ENCODE results near the gene HARBI1. TPM values are rescaled to one million over a fixed set of nuclear protein-coding genes. Genes with fewer than 3 reads are reported as not detected.

Gene HARBI1
- total and polyA plus RNA-seq, 9 donors: 1.3 to 4.9 (median 2.5) TPM

DNA sequence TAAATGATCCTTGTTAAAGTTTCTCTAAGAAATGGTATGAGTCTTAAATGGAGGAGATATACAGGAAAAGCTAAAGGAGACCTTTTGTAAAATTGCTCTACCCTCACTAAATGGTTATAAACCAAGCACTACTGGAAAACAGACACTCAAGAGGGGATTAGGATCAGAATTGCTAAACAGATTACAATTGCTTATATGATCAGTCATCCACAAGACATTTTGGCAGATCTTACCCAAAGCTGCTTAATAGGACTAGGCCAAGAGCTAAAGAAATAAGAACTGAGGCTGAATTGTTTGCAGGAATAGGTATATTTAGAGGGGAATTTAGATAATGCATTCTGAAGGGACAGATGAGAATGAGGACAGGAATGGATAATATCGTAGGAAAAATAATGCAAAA lies 9.5 kb downstream of the HARBI1 start:
- intact Hi-C loops (cut with DNase I): no loop called here
- no peaks in the 10 kb centered on the region for H3K27me3 ChIP-seq
- H3K9me3 ChIP-seq: no peaks in the 10 kb centered on the region
- no peaks in the 10 kb centered on the region for H3K4me1 ChIP-seq (ENCODE audit: insufficient read depth)
- H3K27ac ChIP-seq: no peak overlapping the region
- no peak for DNase-seq
- WGBS, 3 donors: 51 to 84% (median 77%) methylated on average over 1 of the region's 1 CpG
- no peak overlapping the region for H3K4me3 ChIP-seq
- H3K36me3 ChIP-seq: no peaks in the 10 kb centered on the region
- no peak for TF ChIP-seq POLR2A (IDR thresholded peaks at IDR 0.05)
- TF ChIP-seq, protein P1, sequence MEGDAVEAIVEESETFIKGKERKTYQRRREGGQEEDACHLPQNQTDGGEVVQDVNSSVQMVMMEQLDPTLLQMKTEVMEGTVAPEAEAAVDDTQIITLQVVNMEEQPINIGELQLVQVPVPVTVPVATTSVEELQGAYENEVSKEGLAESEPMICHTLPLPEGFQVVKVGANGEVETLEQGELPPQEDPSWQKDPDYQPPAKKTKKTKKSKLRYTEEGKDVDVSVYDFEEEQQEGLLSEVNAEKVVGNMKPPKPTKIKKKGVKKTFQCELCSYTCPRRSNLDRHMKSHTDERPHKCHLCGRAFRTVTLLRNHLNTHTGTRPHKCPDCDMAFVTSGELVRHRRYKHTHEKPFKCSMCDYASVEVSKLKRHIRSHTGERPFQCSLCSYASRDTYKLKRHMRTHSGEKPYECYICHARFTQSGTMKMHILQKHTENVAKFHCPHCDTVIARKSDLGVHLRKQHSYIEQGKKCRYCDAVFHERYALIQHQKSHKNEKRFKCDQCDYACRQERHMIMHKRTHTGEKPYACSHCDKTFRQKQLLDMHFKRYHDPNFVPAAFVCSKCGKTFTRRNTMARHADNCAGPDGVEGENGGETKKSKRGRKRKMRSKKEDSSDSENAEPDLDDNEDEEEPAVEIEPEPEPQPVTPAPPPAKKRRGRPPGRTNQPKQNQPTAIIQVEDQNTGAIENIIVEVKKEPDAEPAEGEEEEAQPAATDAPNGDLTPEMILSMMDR (IDR thresholded peaks at IDR 0.05): no peak
- TF ChIP-seq EP300 (IDR thresholded peaks at IDR 0.05): no peak

DNA sequence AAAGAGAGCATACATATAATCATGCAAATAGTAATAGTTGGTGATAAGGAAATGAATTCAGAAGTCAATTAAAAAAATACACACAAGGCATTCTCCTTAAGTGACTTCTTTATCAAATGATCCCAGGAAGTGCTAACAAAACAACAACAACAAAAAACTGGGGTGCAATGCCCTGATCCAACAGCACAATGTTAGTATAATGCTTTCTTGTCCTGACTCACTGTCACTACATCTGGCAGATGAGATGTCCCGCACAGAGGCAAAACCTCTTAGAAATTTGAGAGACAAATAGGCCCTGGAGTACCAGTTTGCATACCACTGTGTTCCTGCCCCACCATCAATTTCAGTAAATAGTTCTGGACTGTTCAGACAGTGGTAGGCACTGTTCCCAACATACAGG lies 12.2 kb downstream of the HARBI1 start:
- no peak overlapping the region for H3K27ac ChIP-seq
- H3K36me3 ChIP-seq: no peaks in the 10 kb centered on the region
- TF ChIP-seq EP300 (IDR thresholded peaks at IDR 0.05) (no peak), POLR2A (IDR thresholded peaks at IDR 0.05) (no peak)
- TF ChIP-seq, protein P1 (IDR thresholded peaks at IDR 0.05): no peak
- H3K4me1 ChIP-seq (ENCODE audit: insufficient read depth): no peaks in the 10 kb centered on the region
- no peak for DNase-seq
- intact Hi-C loops (cut with DNase I): no loop called here
- H3K4me3 ChIP-seq: no peak overlapping the region
- 92 to 97% (median 94%) methylated on average over 1 of the region's 1 CpG for WGBS, 3 donors
- H3K9me3 ChIP-seq: no peaks in the 10 kb centered on the region
- H3K27me3 ChIP-seq: no peaks in the 10 kb centered on the region

DNA sequence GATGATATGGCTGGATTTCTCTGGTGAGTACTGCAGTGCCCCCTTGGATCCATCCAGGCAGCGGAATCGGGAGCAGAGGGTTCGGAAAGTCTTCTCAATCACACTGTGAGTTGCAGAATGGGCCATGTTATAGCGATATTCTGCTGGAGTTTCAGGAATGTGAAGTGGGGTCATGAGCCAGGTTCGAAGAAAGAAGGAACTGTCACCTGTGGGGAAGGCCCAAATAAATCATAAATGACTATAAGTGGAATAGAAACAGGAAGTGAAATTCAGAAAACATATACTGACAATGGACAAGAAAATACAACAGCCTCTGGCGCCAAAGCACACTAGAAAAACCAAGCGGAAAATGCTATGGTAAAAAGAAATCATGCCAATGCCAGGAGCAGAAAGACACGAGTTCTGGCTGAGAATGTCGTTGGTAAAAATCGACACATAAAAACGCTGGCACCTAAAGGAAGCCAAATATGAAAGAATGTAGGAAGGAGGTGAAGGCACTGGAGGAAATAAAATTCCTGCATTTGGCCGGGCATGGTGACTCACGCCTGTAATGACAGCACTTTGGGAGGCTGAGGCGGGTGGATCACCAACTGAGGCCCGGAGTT lies 13.2 kb downstream of the HARBI1 start:
- WGBS, 3 donors: 92 to 94% (median 93%) methylated on average over 15 of the region's 15 CpGs
- Histone ChIP-seq H3K9me3 (no peaks in the 10 kb centered on the region), H3K4me1 (ENCODE audit: insufficient read depth) (no peaks in the 10 kb centered on the region), H3K27ac (no peak overlapping the region), H3K4me3 (no peak overlapping the region), H3K27me3 (no peaks in the 10 kb centered on the region), H3K36me3 (no peaks in the 10 kb centered on the region)
- TF ChIP-seq, protein P1 (IDR thresholded peaks at IDR 0.05): no peak
- no peak for TF ChIP-seq POLR2A (IDR thresholded peaks at IDR 0.05)
- no peak for TF ChIP-seq EP300 (IDR thresholded peaks at IDR 0.05)
- DNase-seq: no peak
- intact Hi-C loops (cut with DNase I): no loop called here

DNA sequence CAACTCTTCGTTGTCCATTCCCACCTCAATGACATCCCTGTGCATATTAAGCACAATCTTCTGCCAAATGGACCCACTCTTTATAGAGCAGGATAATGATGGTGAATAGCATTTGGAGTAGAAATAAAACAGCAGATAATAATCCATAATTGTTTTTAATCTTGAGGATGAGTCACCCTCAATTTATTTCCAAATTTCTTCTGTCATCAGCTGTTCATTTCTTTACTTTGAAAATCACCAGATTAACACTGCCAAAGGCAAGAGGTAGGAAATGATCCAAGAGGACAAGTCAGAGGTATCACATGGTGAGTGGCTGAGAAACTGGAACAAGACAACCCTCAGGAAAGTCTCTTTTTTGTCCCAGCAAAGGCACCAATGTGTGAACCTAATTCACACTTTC lies 15.9 kb downstream of the HARBI1 start:
- no peak for DNase-seq
- H3K4me3 ChIP-seq: no peak overlapping the region
- TF ChIP-seq POLR2A (IDR thresholded peaks at IDR 0.05) (no peak), EP300 (IDR thresholded peaks at IDR 0.05) (no peak)
- TF ChIP-seq, protein P1 (IDR thresholded peaks at IDR 0.05): no peak
- H3K4me1 ChIP-seq (ENCODE audit: insufficient read depth): no peaks in the 10 kb centered on the region
- H3K27me3 ChIP-seq: no peaks in the 10 kb centered on the region
- intact Hi-C loops (cut with DNase I): no loop called here
- 6 to 16% (median 11%) methylated on average over 1 of the region's 1 CpG for WGBS, 3 donors
- no peaks in the 10 kb centered on the region for H3K9me3 ChIP-seq
- peak overlapping the region in 1 of 2 donors; percentile 74 for H3K27ac ChIP-seq
- H3K36me3 ChIP-seq: no peaks in the 10 kb centered on the region
